SU-DHL-6 (cell line): Measurements from ENCODE around the gene MARCHF7.

ENCODE experiments used
- H2AFZ ChIP-seq: fragments of 200-600 bp; sonication (generic); 2 replicates; pipeline ENCODE4 v1.6.1; 2014; ENCODE audit warnings: low read depth, mild to moderate bottlenecking, moderate library complexity, mixed read lengths, antibody characterized with exemption, low read length; ENCODE audit not compliant: severe bottlenecking
- H3F3A ChIP-seq: fragments of 200-600 bp; shearing (Covaris generic); 2 replicates; pipeline ENCODE4 v1.6.0; 2016; ENCODE audit warnings: antibody characterized with exemption, mild to moderate bottlenecking; ENCODE audit not compliant: insufficient read depth
- H3K27ac ChIP-seq: fragments of 200-600 bp; sonication (generic); 2 replicates; pipeline ENCODE4 v1.5.1; 2016; ENCODE audit warnings: low read depth, mild to moderate bottlenecking, low read length, moderate library complexity, mixed read lengths
- H3K27me3 ChIP-seq: fragments of 200-600 bp; sonication (generic), shearing (Covaris generic); 2 replicates; pipeline ENCODE4 v1.6.0; 2014; ENCODE audit warnings: mild to moderate bottlenecking, low read length
- H3K36me3 ChIP-seq: fragments of 200-600 bp; sonication (generic); 2 replicates; pipeline ENCODE4 v1.6.1; 2014; ENCODE audit warnings: mild to moderate bottlenecking, low read length, mixed read lengths
- H3K4me2 ChIP-seq: fragments of 300-600, 200-600 bp; shearing (Covaris generic), sonication (generic); 2 replicates; pipeline ENCODE4 v1.6.0; 2014; ENCODE audit warnings: low read length, low read depth, mild to moderate bottlenecking; ENCODE audit not compliant: poor library complexity, severe bottlenecking
- H3K4me3 ChIP-seq: fragments of 200-600 bp; sonication (generic); 2 replicates; pipeline ENCODE4 v1.5.1; 2014; ENCODE audit warnings: antibody characterized with exemption, low read length, mild to moderate bottlenecking, mixed read lengths; ENCODE audit not compliant: insufficient read depth, poor library complexity, severe bottlenecking
- H3K79me2 ChIP-seq: fragments of 200-600 bp; sonication (generic); 2 replicates; pipeline ENCODE4 v1.6.1; 2014; ENCODE audit warnings: mild to moderate bottlenecking, low read length, moderate library complexity; ENCODE audit not compliant: insufficient read depth
- H3K9ac ChIP-seq: fragments of 200-600 bp; sonication (generic); 2 replicates; pipeline ENCODE4 v1.7.0; 2014; ENCODE audit warnings: mild to moderate bottlenecking, low read length
- H3K9me2 ChIP-seq: fragments of 200-600 bp; sonication (generic); replicated peaks from 2 replicates; pipeline ENCODE4 v1.6.1; 2014; ENCODE audit warnings: low read length; ENCODE audit not compliant: insufficient read depth
- H3K9me3 ChIP-seq: fragments of 200-600 bp; sonication (generic); 2 replicates; pipeline ENCODE4 v1.6.1; 2014; ENCODE audit warnings: low read length, mixed read lengths; ENCODE audit not compliant: insufficient read depth
- H4K20me1 ChIP-seq: fragments of 200-600 bp; sonication (generic); 2 replicates; pipeline ENCODE4 v1.6.1; 2014; ENCODE audit warnings: low read depth, mild to moderate bottlenecking, antibody characterized with exemption, low read length, moderate library complexity, mixed read lengths
- CTCF ChIP-seq: fragments of 200-600 bp; sonication (generic); IDR thresholded peaks from one replicate; pipeline ENCODE4 v1.5.1; 2017; ENCODE audit warnings: antibody characterized with exemption, mild to moderate bottlenecking, low read length, moderate library complexity; ENCODE audit not compliant: insufficient read depth, poor library complexity, severe bottlenecking
- EZH2phosphoT487 ChIP-seq: fragments of 200-600 bp; sonication (generic), shearing (Covaris generic); conservative IDR thresholded peaks from 2 replicates; pipeline ENCODE4 v1.6.1; 2018; ENCODE audit warnings: mild to moderate bottlenecking, antibody characterized with exemption, low read length, moderate library complexity, mixed read lengths

MARCHF7 gene

GRCh38 chr2:159695795-159696448 is 16.4 kb upstream of the MARCHF7 start:
- Histone ChIP-seq H3F3A (no peaks in the 10 kb centered on the region; the same call in 1 of the 2 replicates), H3K79me2 (no peaks in the 10 kb centered on the region), H3K27ac (no peak overlapping the region), H2AFZ (no peak overlapping the region), H4K20me1 (no peaks in the 10 kb centered on the region), H3K9me2 (no peaks in the 10 kb centered on the region), H3K36me3 (0 out of 2 replicates have a peak, but pooled peaks cover 8% of the 10 kb centered on the region), H3K27me3 (no peaks in the 10 kb centered on the region), H3K9ac (no peak overlapping the region), H3K4me2 (no peak overlapping the region), H3K4me3 (no peak overlapping the region), H3K9me3 (no peaks in the 10 kb centered on the region; the same call in 1 of the 2 replicates)
- TF ChIP-seq EZH2phosphoT487 (no peak), CTCF (no peak)

GRCh38 chr2:159703491-159703890 is 8.8 kb upstream of the MARCHF7 start:
- no peaks in the 10 kb centered on the region for H4K20me1 ChIP-seq

GRCh38 chr2:159706385-159706980 is 5.8 kb upstream of the MARCHF7 start:
- TF ChIP-seq EZH2phosphoT487 = no peak
- no peak for TF ChIP-seq CTCF
- Histone ChIP-seq H3K4me3 (no peak overlapping the region), H3K9ac (no peak overlapping the region), H3K9me3 (no peaks in the 10 kb centered on the region), H3K27ac (no peak overlapping the region), H3F3A (peaks cover 9% of the 10 kb centered on the region), H2AFZ (no peak overlapping the region), H3K9me2 (no peaks in the 10 kb centered on the region), H3K36me3 (no peaks in the 10 kb centered on the region), H4K20me1 (no peaks in the 10 kb centered on the region), H3K27me3 (no peaks in the 10 kb centered on the region), H3K4me2 (no peak overlapping the region), H3K79me2 (no peaks in the 10 kb centered on the region)

More at GRCh38 chr2:159703491-159703890, 8.8 kb upstream of the MARCHF7 start:
- Histone ChIP-seq H3K4me2 (no peak overlapping the region), H3K4me3 (no peak overlapping the region), H2AFZ (no peak overlapping the region), H3K9me2 (no peaks in the 10 kb centered on the region), H3K9ac (no peak overlapping the region), H3K79me2 (no peaks in the 10 kb centered on the region), H3K27ac (no peak overlapping the region), H3K27me3 (no peaks in the 10 kb centered on the region), H3F3A (no peaks in the 10 kb centered on the region; the same call in 1 of the 2 replicates), H3K9me3 (no peaks in the 10 kb centered on the region), H3K36me3 (no peaks in the 10 kb centered on the region)
- TF ChIP-seq EZH2phosphoT487 (no peak), CTCF (no peak)
